ENCODE results near the gene PPP1R16B.
A peak's percentile ranks its signal among the peaks of the same experiment; 100 is the strongest.

Gene PPP1R16B

GRCh38 chr20:38961530-38962043 is 156.1 kb downstream of the PPP1R16B start:
- Histone ChIP-seq H3K36me3 (no peaks in the 10 kb centered on the region), H3K4me1 (no peaks in the 10 kb centered on the region), H3K27me3 (no peaks in the 10 kb centered on the region), H3K4me3 (ENCODE audit: low read depth, low read length) (peak overlapping the region; percentile 89), H3K9me3 (no peaks in the 10 kb centered on the region)
- TF ChIP-seq CTCF (IDR thresholded peaks at IDR 0.05; ENCODE audit: low read depth, low read length), result no peak
- DNase-seq, result no peak

- Histone ChIP-seq H3K27me3 (no peaks in the 10 kb centered on the region), H3K9me3 (no peaks in the 10 kb centered on the region), H3K4me3 (ENCODE audit: low read depth, low read length) (peak within 1 kb of the TSS; percentile 89), H3K36me3 (no peaks in the 10 kb centered on the region), H3K4me1 (no peaks in the 10 kb centered on the region)
- DNase-seq, result peak; percentile 99
- peak; percentile 37 for TF ChIP-seq CTCF (IDR thresholded peaks at IDR 0.05; ENCODE audit: low read depth, low read length)
Measured at GRCh38 chr20:38962044-38962927, 156.8 kb downstream of the PPP1R16B start, which contains the start of gene DHX35. Gene DHX35 (plus strand): TSS chr20:38962344. CDS start chr20:38962368, 24 bp downstream.

GRCh38 chr20:38962928-38963401 is 157.5 kb downstream of the PPP1R16B start:
- TF ChIP-seq CTCF (IDR thresholded peaks at IDR 0.05; ENCODE audit: low read depth, low read length), result no peak
- Histone ChIP-seq H3K9me3 (no peaks in the 10 kb centered on the region), H3K4me1 (no peaks in the 10 kb centered on the region), H3K4me3 (ENCODE audit: low read depth, low read length) (peak overlapping the region; percentile 89), H3K36me3 (no peaks in the 10 kb centered on the region), H3K27me3 (no peaks in the 10 kb centered on the region)
- no peak for DNase-seq

- Histone ChIP-seq H3K4me3 (ENCODE audit: low read depth, low read length) (no peak overlapping the region), H3K27me3 (no peaks in the 10 kb centered on the region), H3K36me3 (no peaks in the 10 kb centered on the region), H3K9me3 (no peaks in the 10 kb centered on the region), H3K4me1 (no peaks in the 10 kb centered on the region)
- no peak for TF ChIP-seq CTCF (IDR thresholded peaks at IDR 0.05; ENCODE audit: low read depth, low read length)
- DNase-seq, result no peak
Measured at GRCh38 chr20:38963745-38964144, 158.2 kb downstream of the PPP1R16B start.

- Histone ChIP-seq H3K9me3 (no peaks in the 10 kb centered on the region), H3K27me3 (no peaks in the 10 kb centered on the region), H3K36me3 (peaks cover 8% of the 10 kb centered on the region), H3K4me1 (no peaks in the 10 kb centered on the region), H3K4me3 (ENCODE audit: low read depth, low read length) (no peak overlapping the region)
- TF ChIP-seq CTCF (IDR thresholded peaks at IDR 0.05; ENCODE audit: low read depth, low read length), result no peak
- no peak for DNase-seq
Measured at GRCh38 chr20:38965264-38965663, 159.8 kb downstream of the PPP1R16B start.

- TF ChIP-seq CTCF (IDR thresholded peaks at IDR 0.05; ENCODE audit: low read depth, low read length), result no peak
- no peaks in the 10 kb centered on the region for H3K27me3 ChIP-seq
- no peaks in the 10 kb centered on the region for H3K4me1 ChIP-seq
- no peaks in the 10 kb centered on the region for H3K9me3 ChIP-seq
- no peak overlapping the region for H3K4me3 ChIP-seq (ENCODE audit: low read depth, low read length)
- H3K36me3 ChIP-seq, result peaks cover 26% of the 10 kb centered on the region
- no peak for DNase-seq
Measured at GRCh38 chr20:38968090-38968489, 162.6 kb downstream of the PPP1R16B start.
